Measurements from ENCODE around the gene ATP2B1. TPM values are rescaled to one million over a fixed set of nuclear protein-coding genes. Genes with fewer than 3 reads are reported as not detected.

The ATP2B1 gene
- total RNA-seq, 4 donors from 2014 or later: 10.9 to 32.4 (median 21.0) TPM

DNA sequence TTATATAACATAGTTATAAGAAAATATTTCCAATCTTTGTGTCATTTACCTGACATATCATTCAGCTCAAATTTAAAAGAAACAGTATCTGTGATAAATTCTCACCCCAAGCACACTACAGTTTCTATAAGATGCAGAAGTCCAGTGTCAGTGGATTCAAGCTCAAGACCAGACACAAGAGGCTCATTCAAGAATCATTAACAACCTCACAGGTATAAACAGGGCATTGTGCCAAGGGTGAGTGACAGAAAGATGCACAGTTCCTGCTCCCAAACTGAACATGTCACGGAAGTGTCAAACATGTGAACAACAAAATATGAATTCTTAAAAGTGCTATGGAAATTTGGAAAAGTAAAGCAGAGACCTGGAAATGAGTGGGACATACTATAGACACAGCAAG lies 12.8 kb downstream of the ATP2B1 start:
- peaks cover 4 to 41% (median 10%) of the 10 kb centered on the region in 3 donors for H3K4me1 ChIP-seq

GRCh38 chr12:89695100-89695499 lies 13.5 kb downstream of the ATP2B1 start:
- WGBS, 2 donors: 61 to 64% methylated on average over 2 of the region's 2 CpGs
- H3K36me3 ChIP-seq: no peaks in the 10 kb centered on the region
- intact Hi-C loops (cut with DNase I): no loop called here
- no peak overlapping the region for H3K4me3 ChIP-seq
- TF ChIP-seq CTCF (IDR thresholded peaks at IDR 0.05): no peak
- no peaks in the 10 kb centered on the region for H3K27me3 ChIP-seq
- no peaks in the 10 kb centered on the region for H3K9me3 ChIP-seq
- H3K27ac ChIP-seq: no peak overlapping the region
- DNase-seq: no peak
- peaks cover 4 to 34% (median 10%) of the 10 kb centered on the region in 3 donors for H3K4me1 ChIP-seq

More for the DNA sequence above, 12.8 kb downstream of the ATP2B1 start:
- Histone ChIP-seq H3K27me3 (no peaks in the 10 kb centered on the region), H3K9me3 (no peaks in the 10 kb centered on the region), H3K36me3 (no peaks in the 10 kb centered on the region), H3K4me3 (no peak overlapping the region), H3K27ac (no peak overlapping the region)
- TF ChIP-seq POLR2A (IDR thresholded peaks at IDR 0.05): no peak
- TF ChIP-seq CTCF (IDR thresholded peaks at IDR 0.05): no peak
- WGBS, 2 donors: 85 to 88% methylated on average over 1 of the region's 1 CpG
- no peak for DNase-seq
- intact Hi-C loops (cut with DNase I): no loop called here

DNA sequence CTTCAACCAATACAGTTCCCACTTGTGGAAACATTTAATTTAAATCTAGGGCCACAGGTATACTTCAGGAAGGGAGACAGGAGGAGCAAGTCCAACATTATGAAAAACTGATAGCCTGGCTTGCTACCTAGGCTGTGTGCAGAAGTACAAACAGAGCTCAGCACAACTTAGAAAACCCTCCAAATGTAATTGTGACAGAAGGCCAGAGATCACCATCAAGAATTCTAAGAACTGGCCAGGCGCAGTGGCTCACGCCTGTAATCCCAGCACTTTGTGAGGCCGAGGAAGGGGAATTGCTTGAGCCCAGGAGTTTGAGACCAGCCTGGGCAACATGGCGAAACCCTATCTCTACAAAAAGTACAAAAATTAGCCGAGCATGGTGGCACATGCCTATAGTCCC lies 14.1 kb downstream of the ATP2B1 start:
- TF ChIP-seq CTCF (IDR thresholded peaks at IDR 0.05) (no peak), POLR2A (IDR thresholded peaks at IDR 0.05) (no peak)
- intact Hi-C loops (cut with DNase I): no loop called here
- DNase-seq: no peak
- peaks cover 4 to 33% (median 10%) of the 10 kb centered on the region in 3 donors for H3K4me1 ChIP-seq
- 82 to 100% methylated on average over 3 to 4 of the region's 5 CpGs for WGBS, 2 donors
- H3K27ac ChIP-seq: no peak overlapping the region
- H3K27me3 ChIP-seq: no peaks in the 10 kb centered on the region
- no peaks in the 10 kb centered on the region for H3K36me3 ChIP-seq
- H3K4me3 ChIP-seq: no peak overlapping the region
- no peaks in the 10 kb centered on the region for H3K9me3 ChIP-seq

DNA sequence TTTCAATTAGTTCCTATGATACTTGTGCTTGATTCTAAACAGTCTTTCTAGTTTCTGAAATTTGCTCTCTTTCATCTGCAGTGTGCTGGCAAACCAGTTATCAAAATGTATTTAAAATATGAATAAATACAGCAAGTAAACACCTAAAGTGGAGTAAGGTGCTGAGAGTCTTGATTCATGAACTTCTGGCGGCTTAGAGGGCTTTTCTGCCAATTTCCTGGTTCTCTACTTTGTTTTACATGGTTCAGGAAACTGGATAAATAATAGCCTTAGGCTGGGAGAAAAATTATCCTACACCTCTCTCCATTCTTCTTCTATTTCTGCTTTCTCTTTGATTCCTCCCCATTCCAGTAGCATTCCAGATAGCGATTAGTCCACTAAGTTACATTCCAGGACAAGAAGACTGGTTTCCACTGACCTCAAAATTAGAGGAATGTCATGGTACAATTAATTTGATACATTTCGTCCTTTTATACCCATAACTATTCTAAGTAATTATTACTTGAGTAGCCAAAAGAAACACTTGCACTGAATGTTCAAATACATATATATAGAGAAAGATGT lies 14.9 kb downstream of the ATP2B1 start:
- H3K9me3 ChIP-seq: no peaks in the 10 kb centered on the region
- no peak overlapping the region for H3K4me3 ChIP-seq
- H3K4me1 ChIP-seq: peaks cover 4 to 33% (median 10%) of the 10 kb centered on the region in 3 donors
- H3K27me3 ChIP-seq: no peaks in the 10 kb centered on the region
- no peak for DNase-seq
- no peak for TF ChIP-seq CTCF (IDR thresholded peaks at IDR 0.05)
- TF ChIP-seq POLR2A (IDR thresholded peaks at IDR 0.05): no peak
- intact Hi-C loops (cut with DNase I): no loop called here
- no peaks in the 10 kb centered on the region for H3K36me3 ChIP-seq
- no peak overlapping the region for H3K27ac ChIP-seq
- WGBS, 2 donors: 44 to 63% methylated on average over 3 of the region's 3 CpGs

DNA sequence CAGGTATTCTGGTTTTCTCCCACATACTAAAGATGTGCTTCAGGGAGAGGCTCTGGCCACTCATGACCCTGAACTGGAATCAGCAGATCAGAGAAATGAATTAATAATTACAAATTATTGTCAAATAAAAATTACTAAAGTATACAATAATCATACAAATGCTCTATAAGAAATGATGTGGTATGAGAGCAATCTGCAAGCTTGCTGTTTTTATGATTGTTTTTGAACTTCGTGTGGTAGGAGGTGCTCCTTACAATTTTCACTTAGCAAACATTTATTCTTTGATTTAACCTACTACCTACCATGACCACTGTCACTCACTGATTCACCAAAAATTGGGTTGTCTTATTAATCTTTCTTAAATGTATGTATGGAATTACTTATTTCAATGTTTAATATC lies 16.2 kb downstream of the ATP2B1 start:
- H3K36me3 ChIP-seq: no peaks in the 10 kb centered on the region
- no peak for TF ChIP-seq CTCF (IDR thresholded peaks at IDR 0.05)
- TF ChIP-seq POLR2A (IDR thresholded peaks at IDR 0.05): no peak
- WGBS, 2 donors: 52 to 62% methylated on average over 1 of the region's 1 CpG
- H3K27ac ChIP-seq: no peak overlapping the region
- no peak overlapping the region for H3K4me3 ChIP-seq
- DNase-seq: no peak
- H3K4me1 ChIP-seq: peaks cover 4 to 33% (median 10%) of the 10 kb centered on the region in 3 donors
- no peaks in the 10 kb centered on the region for H3K27me3 ChIP-seq
- no peaks in the 10 kb centered on the region for H3K9me3 ChIP-seq
- intact Hi-C loops (cut with DNase I): no loop called here
